Bronchial epithelial cell (primary cell): ENCODE data around the gene LILRB5. TPM values are rescaled to one million over a fixed set of nuclear protein-coding genes. Genes with fewer than 3 reads are reported as not detected.
A peak's percentile ranks its signal among the peaks of the same experiment; 100 is the strongest.
"Not testable (repeated sequence)": the region's sequence is repeated elsewhere in the genome, so short reads cannot be mapped to it uniquely, and the experiment has no call there.

Source experiments
- DNase-seq: peaks from one replicate; pipeline ENCODE4 v3.0.0-alpha.2; 2010; ENCODE audit warnings: low read depth
- FAIRE-seq: peaks from 2 replicates; lab custom pipeline; 2011; peaks lifted over from hg19 to GRCh38; lab: Jason Lieb, UNC
- H3K27me3 ChIP-seq: 2 replicates; pipeline ENCODE4 v1.5.1; 2011; ENCODE audit warnings: low read length; ENCODE audit not compliant: control insufficient read depth, insufficient read depth
- H3K36me3 ChIP-seq: 2 replicates; pipeline ENCODE4 v1.5.1; 2011; ENCODE audit warnings: low read length; ENCODE audit not compliant: control insufficient read depth, insufficient read depth
- H3K4me3 ChIP-seq: 2 replicates; pipeline ENCODE4 v1.5.1; 2011; ENCODE audit warnings: mild to moderate bottlenecking, low read depth, low read length, control low read depth
- total RNA-seq: library from RNA; depleted of rRNA; stranded (reverse); fragments of >200 nt; gene quantifications from 2 replicates; pipeline ENCODE4 v1.2.1, GENCODE V29; 2014
- TF ChIP-seq, protein P1 (sequence below): IDR thresholded peaks from 2 replicates; pipeline ENCODE4 v1.5.1; 2011; ENCODE audit warnings: mild to moderate bottlenecking, moderate library complexity, low read length, control low read depth, inconsistent platforms; ENCODE audit not compliant: insufficient read depth, severe bottlenecking

LILRB5 gene
- total RNA-seq, 1 donor from 2014 or later: not detected

DNA sequence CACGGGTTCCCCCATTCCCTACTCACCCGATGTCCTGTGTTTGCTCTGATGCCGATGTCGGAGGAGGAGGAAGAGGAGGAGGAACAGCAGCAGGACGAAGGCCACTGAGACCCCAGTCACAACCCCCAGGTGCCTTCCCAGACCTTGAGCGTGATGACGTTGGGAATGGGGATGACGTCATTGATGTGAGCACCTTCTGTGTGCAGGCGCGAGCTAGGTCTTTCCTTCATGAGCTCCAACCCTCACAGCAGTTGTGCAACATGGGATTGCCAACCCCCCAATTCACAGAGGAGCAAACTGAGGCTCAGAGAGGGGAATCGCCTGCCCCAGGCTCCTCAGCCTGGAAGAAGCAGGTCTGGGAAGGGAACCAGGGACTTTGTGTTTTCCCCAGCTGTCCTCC is 4.2 kb downstream of the LILRB5 start:
- H3K36me3 ChIP-seq: no peaks in the 10 kb centered on the region
- no peak overlapping the region for H3K4me3 ChIP-seq
- FAIRE-seq (no peak), DNase-seq (no peak)
- TF ChIP-seq, protein P1, sequence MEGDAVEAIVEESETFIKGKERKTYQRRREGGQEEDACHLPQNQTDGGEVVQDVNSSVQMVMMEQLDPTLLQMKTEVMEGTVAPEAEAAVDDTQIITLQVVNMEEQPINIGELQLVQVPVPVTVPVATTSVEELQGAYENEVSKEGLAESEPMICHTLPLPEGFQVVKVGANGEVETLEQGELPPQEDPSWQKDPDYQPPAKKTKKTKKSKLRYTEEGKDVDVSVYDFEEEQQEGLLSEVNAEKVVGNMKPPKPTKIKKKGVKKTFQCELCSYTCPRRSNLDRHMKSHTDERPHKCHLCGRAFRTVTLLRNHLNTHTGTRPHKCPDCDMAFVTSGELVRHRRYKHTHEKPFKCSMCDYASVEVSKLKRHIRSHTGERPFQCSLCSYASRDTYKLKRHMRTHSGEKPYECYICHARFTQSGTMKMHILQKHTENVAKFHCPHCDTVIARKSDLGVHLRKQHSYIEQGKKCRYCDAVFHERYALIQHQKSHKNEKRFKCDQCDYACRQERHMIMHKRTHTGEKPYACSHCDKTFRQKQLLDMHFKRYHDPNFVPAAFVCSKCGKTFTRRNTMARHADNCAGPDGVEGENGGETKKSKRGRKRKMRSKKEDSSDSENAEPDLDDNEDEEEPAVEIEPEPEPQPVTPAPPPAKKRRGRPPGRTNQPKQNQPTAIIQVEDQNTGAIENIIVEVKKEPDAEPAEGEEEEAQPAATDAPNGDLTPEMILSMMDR: no peak
- no peaks in the 10 kb centered on the region for H3K27me3 ChIP-seq

DNA sequence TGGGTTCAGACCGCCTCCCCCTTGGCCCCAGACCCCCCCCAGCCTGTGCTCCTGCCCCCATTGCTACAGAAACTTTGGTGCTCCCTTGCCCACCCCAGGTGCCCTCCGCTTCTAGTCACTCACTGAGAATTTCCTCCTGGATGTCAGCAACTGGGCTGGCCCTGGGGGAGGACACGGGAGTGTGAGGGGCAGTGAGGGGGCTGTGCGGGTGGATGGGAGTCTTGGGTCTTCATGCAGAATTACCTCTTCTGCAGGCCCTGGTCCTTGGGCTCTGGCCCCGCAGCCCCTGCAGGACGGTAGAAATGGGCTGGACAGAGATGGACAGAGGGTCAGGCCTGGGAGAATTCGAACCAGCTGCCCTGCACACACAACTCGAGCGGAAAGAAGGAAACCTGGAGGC is 4.8 kb downstream of the LILRB5 start:
- TF ChIP-seq, protein P1: no peak
- Histone ChIP-seq H3K4me3 (no peak overlapping the region), H3K27me3 (no peaks in the 10 kb centered on the region), H3K36me3 (no peaks in the 10 kb centered on the region)
- no peak for FAIRE-seq
- DNase-seq: no peak

DNA sequence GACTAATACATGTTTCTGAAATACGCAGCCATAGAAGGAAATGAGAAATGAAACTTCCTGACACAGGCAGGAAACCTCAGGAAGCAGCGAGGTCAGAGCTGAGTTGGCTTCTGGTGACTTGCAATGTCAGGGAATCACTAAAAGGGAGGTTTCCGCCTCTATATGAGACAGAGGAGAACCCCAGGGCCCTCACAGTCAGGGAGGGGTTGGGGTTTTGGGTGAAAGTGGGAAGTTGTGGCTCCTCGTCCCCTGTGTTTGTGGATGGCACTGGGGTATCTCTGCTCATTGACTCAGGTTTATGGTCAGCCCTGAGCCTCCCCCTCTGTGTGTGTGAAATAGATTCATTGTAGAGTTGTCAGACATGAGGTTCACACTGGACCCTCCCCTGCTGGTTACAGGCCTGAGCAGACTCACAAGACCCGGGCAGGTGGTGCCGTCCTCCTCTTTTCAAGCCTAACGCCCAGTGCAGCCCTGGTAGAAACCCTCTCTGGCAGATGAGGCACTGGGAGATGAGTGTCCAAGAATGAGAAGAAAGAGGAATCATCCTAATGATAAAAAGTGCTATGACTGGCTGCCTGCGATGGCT is 9.0 kb downstream of the LILRB5 start:
- Histone ChIP-seq H3K27me3 (no peaks in the 10 kb centered on the region), H3K36me3 (no peaks in the 10 kb centered on the region), H3K4me3 (no peak overlapping the region)
- FAIRE-seq (no peak), DNase-seq (no peak)
- TF ChIP-seq, protein P1: no peak

DNA sequence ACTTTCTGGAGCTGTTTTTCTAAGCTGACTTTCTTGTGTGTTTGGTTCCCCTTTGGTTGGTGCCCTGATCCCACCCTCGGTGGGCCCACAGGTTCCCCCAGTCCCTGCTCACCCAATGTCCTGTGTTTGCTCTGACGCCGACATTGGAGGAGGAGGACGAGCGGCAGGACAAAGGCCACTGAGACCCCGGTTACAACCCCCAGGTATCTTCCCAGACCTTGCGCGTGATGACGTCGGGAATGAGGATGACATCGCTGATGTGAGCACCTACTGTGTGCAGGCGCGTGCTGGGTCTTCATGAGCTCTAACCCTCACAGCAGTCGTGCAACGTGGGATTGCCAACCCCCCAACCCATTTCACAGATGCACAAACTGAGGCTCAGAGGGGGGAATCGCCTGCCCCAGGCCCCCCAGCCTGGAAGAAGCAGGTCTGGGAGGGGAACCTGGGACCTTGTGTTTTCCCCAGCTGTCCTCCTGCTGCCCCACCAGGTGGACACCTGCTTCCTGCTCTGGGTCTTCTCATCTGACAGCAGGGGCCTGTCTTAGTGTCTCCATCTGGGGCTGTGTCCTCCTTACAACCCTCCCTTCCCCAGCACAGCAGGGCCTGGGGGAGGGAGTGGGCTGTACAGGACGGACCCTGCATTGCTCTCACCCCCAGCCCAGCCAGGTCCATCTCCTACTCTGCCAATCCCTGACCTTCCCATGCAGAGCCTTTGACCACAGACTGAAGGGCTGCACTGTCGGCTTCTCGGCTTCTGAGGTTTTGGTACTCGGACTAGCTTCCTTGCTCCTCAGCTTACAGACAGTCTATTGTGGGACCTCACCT is 9.8 kb downstream of the LILRB5 start:
- FAIRE-seq (no peak), DNase-seq (no peak)
- Histone ChIP-seq H3K36me3 (no peaks in the 10 kb centered on the region), H3K4me3 (no peak overlapping the region), H3K27me3 (no peaks in the 10 kb centered on the region)
- TF ChIP-seq, protein P1: no peak

DNA sequence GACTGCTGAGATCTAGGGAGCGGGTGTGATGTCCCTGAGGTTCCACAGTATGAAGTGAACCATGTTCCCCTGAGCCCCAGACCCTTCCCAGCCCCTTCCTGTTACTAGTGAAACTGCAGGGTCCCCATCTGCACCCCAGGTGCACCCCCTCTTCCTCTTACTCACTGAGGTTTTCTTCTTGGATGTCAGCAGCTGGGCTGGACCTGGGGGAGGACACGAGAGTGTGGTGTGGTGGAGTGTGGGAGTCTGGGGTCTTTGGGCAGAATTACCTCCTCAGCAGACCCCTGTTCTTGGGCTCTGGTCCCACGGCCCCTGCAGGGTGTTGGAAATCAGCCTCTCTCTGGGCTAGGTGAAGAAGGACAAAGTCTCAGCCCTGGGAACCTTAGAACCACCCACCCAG is 11.1 kb downstream of the LILRB5 start:
- H3K27me3 ChIP-seq: no peaks in the 10 kb centered on the region
- TF ChIP-seq, protein P1: no peak

DNA sequence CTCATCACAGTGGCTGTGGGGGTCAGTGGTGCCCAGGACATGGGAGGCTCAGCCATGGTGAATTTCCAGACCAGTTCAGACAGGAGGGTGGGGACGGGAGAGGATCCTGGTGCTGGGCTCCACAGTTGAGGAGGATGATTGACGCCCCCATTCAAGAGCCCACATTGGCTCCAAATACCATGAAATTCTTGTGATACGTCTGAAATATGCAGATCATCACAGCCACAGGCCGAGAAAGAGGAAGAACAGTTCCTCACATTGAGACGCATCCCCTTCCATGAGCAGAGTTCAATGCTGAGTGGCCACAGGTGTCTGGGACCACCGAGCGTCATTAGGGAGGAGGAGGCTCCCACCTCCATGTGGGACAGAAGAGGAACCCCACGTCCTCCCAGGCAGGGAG is 13.3 kb downstream of the LILRB5 start:
- not testable (repeated sequence) for FAIRE-seq, H3K27me3 ChIP-seq, DNase-seq, H3K4me3 ChIP-seq, H3K36me3 ChIP-seq

More for the DNA sequence above, 11.1 kb downstream of the LILRB5 start:
- no peak overlapping the region for H3K4me3 ChIP-seq
- FAIRE-seq (no peak), DNase-seq (no peak)
- H3K36me3 ChIP-seq: no peaks in the 10 kb centered on the region

DNA sequence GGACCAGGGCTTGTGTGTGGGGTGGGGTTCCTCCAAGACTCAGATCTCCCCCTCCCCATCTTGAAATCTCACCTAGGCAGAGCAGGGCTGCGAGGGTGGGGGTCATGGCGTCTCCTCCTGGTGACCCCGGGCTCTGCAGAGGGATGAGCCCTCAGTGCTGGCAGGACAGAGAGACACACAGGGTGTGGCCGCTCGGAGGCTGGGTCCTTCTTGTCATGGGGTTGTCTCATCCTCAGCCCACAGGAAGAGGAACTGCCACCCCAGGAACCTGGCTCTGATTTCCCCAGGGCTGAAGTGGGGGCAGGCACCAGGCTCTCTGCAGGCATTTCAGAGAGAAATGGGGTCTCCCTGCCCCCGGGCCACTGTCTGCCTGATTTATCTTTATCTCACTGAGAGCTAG is 14.4 kb downstream of the LILRB5 start, which contains the start of gene LILRA6:
Gene LILRA6, minus strand, starts transcription at position 145 of the 400 bp plus-strand sequence.
- H3K4me3 ChIP-seq, FAIRE-seq, H3K27me3 ChIP-seq, H3K36me3 ChIP-seq, DNase-seq: not testable (repeated sequence)

DNA sequence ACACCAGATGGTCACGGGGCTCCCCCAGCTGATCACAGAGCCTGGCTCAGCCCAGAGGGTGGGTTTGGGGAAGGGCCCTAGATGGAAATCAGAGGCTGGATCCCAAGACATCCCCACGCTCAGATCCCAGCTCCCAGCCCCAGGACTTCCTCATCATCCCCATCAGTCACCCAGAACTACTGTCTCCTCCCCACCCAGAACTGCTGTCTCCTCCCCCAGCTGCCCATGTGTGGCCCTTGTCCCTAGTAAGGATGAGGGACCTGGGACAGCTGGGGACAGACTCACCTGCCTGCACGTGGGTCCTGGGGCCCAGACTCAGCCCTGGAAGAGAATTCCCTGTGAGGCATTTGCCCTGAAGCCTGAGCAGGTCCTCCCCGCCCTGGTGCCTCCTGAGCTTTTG is 14.8 kb downstream of the LILRB5 start:
- H3K36me3 ChIP-seq: not testable (repeated sequence)
- FAIRE-seq: peak; percentile 97

More for the DNA sequence above, 14.8 kb downstream of the LILRB5 start:
- H3K27me3 ChIP-seq, H3K4me3 ChIP-seq, DNase-seq: not testable (repeated sequence)
